ENCODE results near the gene PRKD3.

GRCh38 chr2:37323781-37324535 lies 675 bp downstream of the PRKD3 start:
- TF ChIP-seq CTCF (IDR thresholded peaks at IDR 0.05) = no peak
- TF ChIP-seq POLR2AphosphoS5 (IDR thresholded peaks at IDR 0.05) = no peak
- TF ChIP-seq POLR2A (IDR thresholded peaks at IDR 0.05) = no peak
- no peak for TF ChIP-seq EP300 (IDR thresholded peaks at IDR 0.05)

All from gastroesophageal sphincter (tissue), 3 donors.